GM12892 (cell line): ENCODE data around the gene ANKRD11.

Source experiments
- DNase-seq: peaks from one replicate; pipeline ENCODE4 v3.0.0; 2011; ENCODE audit not compliant: insufficient read length
- FAIRE-seq: peaks from 2 replicates; lab custom pipeline; 2011; peaks lifted over from hg19 to GRCh38; lab: Jason Lieb, UNC
- POLR2A ChIP-seq: IDR thresholded peaks from 2 replicates; pipeline ENCODE4 v1.6.1; 2011; ENCODE audit warnings: low read depth, low read length, control low read depth
- POLR2AphosphoS5 ChIP-seq: IDR thresholded peaks from 2 replicates; pipeline ENCODE4 v1.6.1; 2011; ENCODE audit warnings: low read depth, low read length, control low read depth
- TAF1 ChIP-seq: IDR thresholded peaks from 2 replicates; pipeline ENCODE4 v1.6.1; 2011; ENCODE audit warnings: low read depth, mild to moderate bottlenecking, control low read depth, low read length, borderline replicate concordance

Gene ANKRD11

DNA sequence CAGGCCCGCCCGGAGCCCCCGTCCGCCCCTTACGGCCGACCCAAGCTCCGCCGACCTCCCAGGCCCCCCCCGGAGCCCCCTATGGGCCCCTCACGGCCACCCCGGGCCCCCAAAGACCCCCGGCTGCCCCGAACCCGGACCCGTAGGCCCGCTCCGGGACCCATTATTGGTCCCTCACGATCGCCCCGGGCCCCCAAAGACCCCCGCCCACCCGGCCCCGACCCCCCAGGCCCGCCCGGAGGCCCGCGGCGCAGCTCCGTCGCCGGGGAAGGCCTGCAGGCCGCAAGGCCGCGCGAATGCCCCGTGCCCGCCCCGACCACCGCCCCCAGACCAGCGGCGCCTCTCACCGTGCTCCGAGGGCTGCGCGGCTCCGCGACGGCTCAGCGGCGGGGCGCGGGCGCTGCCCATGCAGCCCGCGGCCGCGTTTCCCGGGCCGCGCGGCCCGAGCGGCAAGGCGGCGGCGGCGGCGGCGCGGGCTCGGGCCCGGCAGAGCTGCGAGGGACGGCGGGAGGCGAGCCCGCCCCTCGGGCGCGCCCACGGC, 393 bp downstream of the ANKRD11 start:
- no peak for DNase-seq
- no peak for TF ChIP-seq POLR2AphosphoS5
- no peak for TF ChIP-seq POLR2A
- no peak for TF ChIP-seq TAF1
- FAIRE-seq, result no peak

DNA sequence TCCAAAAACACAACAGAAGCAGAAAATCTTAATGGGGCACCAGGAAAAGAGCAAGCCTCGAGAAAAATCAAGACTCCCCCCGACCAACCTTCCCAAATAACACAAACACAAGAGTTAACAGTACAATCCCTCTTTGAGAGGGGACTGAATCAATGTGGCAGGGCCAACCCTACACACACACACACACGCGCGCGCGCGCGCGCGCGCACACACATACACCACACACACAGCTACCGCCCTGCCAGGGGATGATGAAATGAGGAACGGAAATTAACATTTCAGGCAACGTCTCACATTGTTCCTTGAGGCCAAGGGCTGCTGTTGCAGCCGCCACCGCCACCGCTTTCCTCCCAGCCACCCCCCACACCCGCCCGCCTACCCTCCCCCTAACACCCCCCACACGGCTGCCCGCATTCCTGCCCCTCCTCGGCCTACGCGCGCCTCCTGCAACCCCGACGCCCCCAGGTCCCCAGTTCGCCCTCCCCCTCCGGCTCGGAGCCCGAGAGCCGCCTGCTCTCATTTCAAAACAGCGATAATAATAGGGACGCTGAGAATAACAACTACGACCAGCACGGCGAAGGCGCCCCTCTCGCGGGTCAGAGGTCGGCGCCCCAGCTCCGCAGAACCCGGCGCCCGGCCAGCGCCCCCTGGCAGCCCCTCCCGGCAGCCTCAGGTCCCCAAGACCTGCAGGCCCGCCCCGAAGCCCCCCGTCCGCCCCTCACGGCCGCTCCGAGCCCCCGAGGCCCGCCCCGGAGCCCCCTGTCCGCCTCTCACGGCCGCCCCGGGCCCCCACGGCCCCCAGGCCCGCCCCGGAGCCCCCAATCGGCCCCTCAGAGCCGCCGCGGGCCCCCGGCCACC, 1.1 kb downstream of the ANKRD11 start:
- DNase-seq (peak; percentile 56), FAIRE-seq (peak; percentile 98)
- no peak for TF ChIP-seq POLR2AphosphoS5
- peak; percentile 49 for TF ChIP-seq POLR2A
- no peak; the same call in 1 of the 2 replicates for TF ChIP-seq TAF1

DNA sequence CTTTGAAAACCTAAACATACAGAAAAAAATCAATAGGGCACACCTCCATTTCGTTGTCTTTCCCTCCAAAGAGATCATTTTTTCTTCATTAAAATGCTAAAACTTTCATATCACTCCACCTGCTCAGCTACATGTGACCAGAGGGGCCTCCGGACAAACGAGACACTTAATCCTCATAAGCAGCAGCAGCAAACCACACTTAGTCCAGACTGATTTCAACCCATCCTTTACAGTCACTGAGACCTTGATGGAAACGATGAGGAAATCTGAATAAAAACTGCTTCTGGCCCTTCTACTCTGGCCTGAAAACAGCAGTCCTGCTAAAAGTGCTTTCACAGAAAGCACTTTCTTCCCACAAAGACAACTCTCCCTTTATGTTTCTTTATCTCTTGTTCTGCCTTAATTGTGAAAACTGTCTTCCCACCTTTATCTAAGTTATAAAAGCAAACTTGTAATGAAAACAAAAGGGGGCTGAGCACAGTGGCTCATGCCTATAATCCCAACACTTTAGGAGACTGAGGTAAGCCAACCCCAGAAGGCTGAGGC, 4.6 kb downstream of the ANKRD11 start:
- DNase-seq, result no peak
- FAIRE-seq, result no peak
- TF ChIP-seq POLR2A (no peak), TAF1 (no peak), POLR2AphosphoS5 (no peak)

DNA sequence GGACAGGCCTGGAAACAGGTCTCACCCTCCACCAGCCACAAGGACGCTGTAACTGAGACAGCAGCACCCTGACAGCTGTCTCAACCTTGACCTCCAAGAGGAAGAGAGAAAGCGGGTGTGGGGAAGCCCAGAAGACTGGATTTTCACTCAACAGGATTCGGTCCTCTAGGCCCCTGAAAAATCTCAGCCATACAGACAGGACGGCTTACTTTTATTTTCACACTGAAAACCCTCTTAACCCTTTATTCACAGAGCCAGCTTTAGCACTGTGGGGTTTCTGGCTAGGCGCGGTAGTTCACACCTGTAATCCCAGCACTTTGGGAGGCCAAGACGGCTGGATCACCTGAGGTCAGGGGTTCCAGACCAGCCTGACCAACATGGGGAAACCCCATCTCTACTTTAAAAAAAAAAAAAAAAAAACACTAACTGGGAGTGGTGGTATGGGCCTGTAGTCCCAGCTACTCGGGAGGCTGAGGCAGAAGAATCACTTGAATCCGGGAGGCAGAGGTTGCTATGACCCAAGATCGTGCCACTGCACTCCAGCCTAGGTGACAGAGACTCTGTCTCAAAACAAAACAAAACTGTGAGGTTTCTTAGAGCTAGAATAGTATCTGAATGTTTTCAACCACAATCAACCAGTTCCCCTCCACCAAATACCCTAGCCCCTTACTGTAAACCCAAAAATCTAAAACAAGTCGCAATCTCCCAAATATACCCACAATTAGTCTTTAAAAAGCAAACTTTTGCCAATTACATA, 5.3 kb downstream of the ANKRD11 start:
- TF ChIP-seq POLR2A, result no peak
- no peak for TF ChIP-seq TAF1
- no peak for TF ChIP-seq POLR2AphosphoS5
- peak; percentile 70 for FAIRE-seq

DNA sequence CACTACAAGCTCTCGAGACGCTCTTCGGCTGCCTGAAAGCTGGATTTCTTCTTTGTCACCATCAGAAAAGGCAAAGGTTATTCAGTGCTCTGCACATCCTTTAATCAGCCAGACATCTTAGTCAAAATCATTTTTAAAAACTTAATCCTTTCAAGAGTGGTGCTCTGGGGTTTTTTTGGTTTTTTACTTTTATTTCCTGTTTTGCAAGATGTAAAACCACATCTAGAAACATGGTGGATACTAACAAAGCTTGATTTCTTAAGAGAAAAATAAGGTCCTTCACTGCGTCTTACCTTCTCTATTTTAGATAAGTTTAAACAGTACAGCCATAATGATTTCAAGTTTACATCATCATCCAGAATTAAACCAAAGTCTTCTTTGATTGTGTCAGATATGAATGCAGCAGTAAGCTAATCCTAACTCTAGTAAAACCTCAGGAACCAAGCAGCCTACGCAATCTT, 6.3 kb downstream of the ANKRD11 start:
- FAIRE-seq (no peak), DNase-seq (no peak)
- TF ChIP-seq POLR2AphosphoS5 (no peak), TAF1 (no peak), POLR2A (no peak)

More for the DNA sequence above, 5.3 kb downstream of the ANKRD11 start:
- DNase-seq, result no peak

DNA sequence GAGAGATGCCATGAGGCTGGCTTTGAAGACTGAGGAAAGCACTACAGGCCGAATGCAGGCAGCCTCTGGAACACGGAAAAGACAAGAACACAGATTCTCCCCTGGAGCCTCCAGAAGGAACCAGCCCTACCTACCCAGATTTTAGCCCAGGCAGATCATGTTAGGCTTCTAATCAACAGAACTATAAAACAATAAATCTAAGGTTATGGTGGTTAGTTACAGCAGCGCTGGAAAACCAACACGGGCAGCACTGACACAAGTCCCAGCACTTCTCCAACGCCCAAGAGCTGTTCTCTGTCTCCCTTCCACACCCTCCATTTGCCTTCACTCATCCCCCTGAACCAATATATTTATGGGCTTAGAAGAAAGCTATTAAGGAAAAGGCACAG, 7.5 kb downstream of the ANKRD11 start:
- TF ChIP-seq POLR2AphosphoS5 (no peak), TAF1 (no peak)
- DNase-seq (no peak), FAIRE-seq (no peak)

DNA sequence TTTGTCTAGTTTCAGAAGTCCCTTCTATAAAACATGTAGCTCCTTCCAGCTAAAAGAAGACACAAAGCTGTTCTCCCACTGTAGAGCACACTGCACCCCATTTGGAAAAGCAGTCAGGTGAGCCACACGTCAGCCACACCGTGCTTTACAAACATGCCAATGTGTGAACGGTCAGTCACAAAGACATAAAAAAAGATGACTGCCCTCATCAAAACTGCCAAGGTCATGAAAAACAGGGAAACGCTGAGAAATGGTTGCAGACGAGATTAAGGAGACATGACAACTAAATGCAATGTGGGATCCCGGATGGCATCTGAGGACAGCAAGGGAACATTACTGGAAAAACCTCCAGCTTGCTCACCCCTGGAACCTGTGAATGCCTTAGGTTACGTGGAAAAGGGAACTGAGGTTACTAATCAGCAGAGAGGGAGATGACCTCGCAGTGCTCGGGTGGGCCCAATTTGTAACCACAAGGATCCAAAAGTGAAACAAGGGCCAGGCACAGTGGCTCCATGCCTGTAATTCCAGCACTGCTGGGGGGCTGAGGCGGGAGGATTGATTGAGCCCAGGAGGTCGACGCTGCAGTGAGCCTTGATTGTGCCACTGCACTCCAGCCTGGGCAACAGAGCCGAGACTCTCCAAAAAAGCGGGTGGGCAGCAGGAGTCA, 8.1 kb downstream of the ANKRD11 start:
- TF ChIP-seq POLR2AphosphoS5, result no peak
- TF ChIP-seq TAF1, result no peak
- TF ChIP-seq POLR2A, result no peak
- FAIRE-seq (no peak), DNase-seq (no peak)

DNA sequence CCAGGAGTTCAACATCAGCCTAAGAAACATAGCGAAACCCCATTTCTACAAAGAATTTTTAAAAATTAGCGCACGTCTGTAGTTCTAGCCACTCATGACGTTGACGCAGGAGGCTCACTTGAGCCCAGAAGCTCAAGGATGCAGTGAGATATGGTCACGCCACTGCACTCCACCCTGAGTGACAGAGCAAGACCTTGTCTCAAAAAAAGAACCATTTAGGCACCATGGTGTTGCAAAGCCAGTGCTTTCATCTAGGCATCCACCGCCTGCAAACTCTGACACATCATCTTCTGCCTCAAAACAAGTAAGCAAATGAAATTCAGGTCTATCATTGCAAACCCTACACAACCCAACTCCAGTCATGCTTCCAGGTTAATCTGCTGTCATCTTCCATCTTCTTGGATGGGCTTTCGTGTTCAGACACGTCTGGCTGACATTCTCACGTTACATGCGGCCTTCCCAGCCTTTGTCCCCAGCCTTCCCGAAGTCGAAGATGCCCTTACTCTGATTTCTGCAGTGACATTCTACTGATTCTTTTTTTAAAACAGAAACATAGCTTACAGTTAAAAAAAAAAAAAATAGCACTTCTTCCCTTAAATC, 8.9 kb downstream of the ANKRD11 start:
- DNase-seq (no peak), FAIRE-seq (no peak)
- TF ChIP-seq POLR2A (peak; percentile 16; the same call in 1 of the 2 replicates), TAF1 (no peak), POLR2AphosphoS5 (no peak)

DNA sequence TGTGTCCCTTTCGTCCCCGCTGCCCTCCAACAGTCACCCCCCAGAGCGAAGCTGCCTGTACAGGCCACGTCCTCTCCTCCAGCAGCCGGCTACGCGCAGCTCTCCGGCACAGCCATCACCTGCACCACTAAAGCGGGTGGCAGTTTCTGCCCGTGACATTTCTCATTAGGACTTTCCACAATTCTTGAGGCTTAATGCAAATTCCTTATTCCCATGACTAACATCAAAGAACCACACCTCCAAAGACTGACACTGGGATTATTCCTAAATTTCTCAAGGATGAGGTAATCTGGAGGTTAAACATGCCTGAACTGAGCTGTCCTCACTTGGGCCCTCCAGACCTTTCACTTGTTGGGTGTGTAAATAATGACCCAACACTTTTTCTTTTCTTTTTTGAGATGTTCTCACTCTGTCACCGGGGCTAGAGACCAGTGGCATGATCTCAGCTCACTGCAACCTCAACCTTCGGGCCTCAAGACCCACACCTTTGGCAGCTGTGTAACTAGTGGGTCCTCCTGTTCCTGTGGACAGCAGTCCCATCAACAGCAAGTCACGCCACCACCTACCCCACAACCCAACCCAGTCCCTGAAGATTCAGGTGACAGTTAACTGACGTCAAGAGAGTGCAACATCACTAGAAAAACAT, 11.7 kb downstream of the ANKRD11 start:
- FAIRE-seq, result no peak
- no peak for TF ChIP-seq TAF1
- TF ChIP-seq POLR2AphosphoS5, result no peak
- TF ChIP-seq POLR2A, result no peak
- DNase-seq, result no peak

DNA sequence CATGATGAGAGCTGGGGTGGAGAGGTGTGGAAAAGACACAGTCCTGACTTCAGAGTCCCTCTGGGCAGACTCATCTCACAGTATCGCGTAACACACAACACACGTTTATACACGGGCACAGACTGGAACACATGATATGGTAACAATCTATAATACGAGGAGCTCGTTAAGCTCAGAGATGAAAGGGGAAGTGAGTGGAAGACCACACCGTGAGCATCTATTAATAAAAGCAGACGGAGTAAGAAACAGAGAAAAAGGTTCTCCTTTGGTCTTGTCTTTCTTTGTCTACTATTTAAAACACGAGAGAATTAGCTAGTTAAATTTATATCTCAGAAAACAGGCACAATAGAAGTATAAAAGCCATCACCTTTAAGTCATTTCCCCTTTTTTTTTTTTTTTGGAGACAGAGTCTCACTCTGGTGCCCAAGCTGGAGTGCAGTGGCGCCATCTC, 13.5 kb downstream of the ANKRD11 start:
- TF ChIP-seq POLR2A (no peak), POLR2AphosphoS5 (no peak), TAF1 (no peak)
- DNase-seq, result peak; percentile 37
- FAIRE-seq, result peak; percentile 51

DNA sequence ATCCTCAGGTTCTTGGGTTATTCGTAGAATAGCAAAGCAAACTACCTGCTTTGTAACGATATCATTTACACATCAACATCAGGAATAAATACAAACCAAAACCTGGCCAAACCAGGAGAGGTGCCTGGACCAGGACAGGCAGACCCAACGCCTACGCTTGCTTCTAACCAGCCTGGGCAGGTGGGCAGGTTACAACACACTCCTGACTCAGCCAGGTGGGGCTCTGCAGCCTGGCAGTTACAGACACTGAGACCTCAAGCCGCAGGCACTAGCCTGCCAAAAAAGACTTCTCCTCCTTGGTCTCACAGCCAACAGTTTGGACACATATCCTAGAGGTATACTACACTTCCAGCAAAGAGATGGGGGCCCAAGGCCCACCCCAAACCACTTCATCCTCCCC, 14.0 kb downstream of the ANKRD11 start:
- no peak for FAIRE-seq
- TF ChIP-seq POLR2AphosphoS5, result no peak
- TF ChIP-seq TAF1, result no peak
- TF ChIP-seq POLR2A, result no peak
- DNase-seq, result no peak
